AG04450 (cell line): Measurements from ENCODE around the gene RBM45. TPM values are rescaled to one million over a fixed set of nuclear protein-coding genes. Genes with fewer than 3 reads are reported as not detected.

ENCODE experiments used
- CTCF ChIA-PET: fragments of 300-600, 350-600 bp; formaldehyde crosslinking; extraction: SDS; loops from one replicate; lab custom pipeline; 2022; ENCODE audit warnings: antibody characterized with exemption, inconsistent platforms; lab: Charles Lee
- POLR2A ChIA-PET: fragments of 350-600 bp; formaldehyde crosslinking; extraction: SDS; loops from one replicate; lab custom pipeline; 2021; ENCODE audit warnings: antibody characterized with exemption, inconsistent platforms; lab: Yijun Ruan, JAX
- DNase-seq: peaks from one replicate; pipeline ENCODE4 v3.0.0-alpha.2; 2011; ENCODE audit warnings: low read depth, low spot score
- H3K27ac ChIP-seq: one replicate; pipeline ENCODE4 v1.5.1; 2012; ENCODE audit warnings: low read depth, low read length, control low read depth
- H3K27me3 ChIP-seq: one replicate; pipeline ENCODE4 v1.6.0; 2012; ENCODE audit warnings: low read length; ENCODE audit not compliant: control insufficient read depth, insufficient read depth
- H3K4me3 ChIP-seq: 2 replicates; pipeline ENCODE4 v1.5.1; 2011; ENCODE audit warnings: mild to moderate bottlenecking, low read depth, low read length, control low read depth
- H3K9me3 ChIP-seq: 2 replicates; pipeline ENCODE4 v1.5.1; 2012; ENCODE audit warnings: low read length; ENCODE audit not compliant: control insufficient read depth, insufficient read depth
- CTCF ChIP-seq: IDR thresholded peaks from 2 replicates; pipeline ENCODE4 v1.5.1; 2011; ENCODE audit warnings: low read depth, low read length, control low read depth, inconsistent platforms
- polyA plus RNA-seq: library from polyadenylated mRNA; depleted of rRNA; stranded (reverse); fragments of >200 nt; gene quantifications from 2 replicates; pipeline ENCODE4 v1.2.3, GENCODE V29; 2011

The RBM45 gene
- polyA plus RNA-seq, 1 experiment: 21.9 TPM

DNA sequence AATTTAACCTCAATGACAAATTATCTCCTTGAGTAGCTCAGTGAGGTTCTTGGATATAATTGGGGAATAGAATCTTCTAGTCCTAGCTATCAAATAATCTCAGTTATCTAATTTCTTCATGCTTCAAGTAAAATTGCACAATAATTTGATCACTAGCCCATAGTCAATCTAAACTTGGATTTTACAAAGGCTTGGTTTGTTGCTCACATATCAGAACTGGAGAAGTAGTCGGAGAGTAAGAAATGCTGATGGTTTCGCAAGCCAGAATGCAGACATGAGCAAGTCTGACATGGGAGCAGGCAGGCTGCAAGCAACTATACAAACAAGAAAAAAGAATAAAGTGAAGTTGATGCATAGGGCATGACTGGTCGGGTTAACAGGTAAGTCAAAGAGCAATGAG is 28.0 kb upstream of the RBM45 start:
- ChIA-PET POLR2A (no interaction called here), CTCF (interaction anchor here (2.4 kb wide), 1 partner anchor 28 kb away, joined by 12 read pairs; the partner anchor contains the start of gene RBM45)
- no peaks in the 10 kb centered on the region for H3K9me3 ChIP-seq
- H3K27ac ChIP-seq: no peak overlapping the region
- no peak overlapping the region for H3K4me3 ChIP-seq
- H3K27me3 ChIP-seq: no peaks in the 10 kb centered on the region
- no peak for TF ChIP-seq CTCF
- no peak for DNase-seq

DNA sequence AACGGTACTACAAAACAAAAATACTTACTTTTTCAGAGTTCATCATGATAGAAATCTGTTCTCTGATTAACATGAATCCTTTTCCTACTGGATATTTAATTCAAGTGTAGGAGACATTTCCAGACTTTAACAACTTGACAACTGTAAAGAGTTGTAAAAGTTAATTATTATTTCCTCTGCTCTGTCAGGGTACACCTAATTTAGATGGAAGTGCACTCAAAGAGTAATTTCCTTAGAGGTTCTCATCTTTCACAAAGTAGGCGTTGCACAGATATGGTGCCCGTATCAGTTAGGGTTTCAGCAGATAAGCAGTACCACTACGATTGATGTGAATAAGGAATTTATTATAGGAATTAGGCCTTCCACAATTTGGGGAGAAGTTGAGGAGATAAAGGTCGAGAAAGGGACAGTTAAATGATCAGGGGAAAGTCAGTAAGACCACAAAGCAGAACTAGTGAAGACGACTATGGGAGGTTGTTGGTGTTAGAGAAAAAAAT is 23.4 kb upstream of the RBM45 start:
- CTCF ChIA-PET: interaction anchor here (1.8 kb wide), 1 partner anchor 23 kb away, joined by 5 read pairs; the partner anchor contains the start of gene RBM45
- Histone ChIP-seq H3K27ac (no peak overlapping the region), H3K4me3 (no peak overlapping the region), H3K27me3 (no peaks in the 10 kb centered on the region), H3K9me3 (no peaks in the 10 kb centered on the region)
- no peak for TF ChIP-seq CTCF
- no peak for DNase-seq
- POLR2A ChIA-PET: no interaction called here

DNA sequence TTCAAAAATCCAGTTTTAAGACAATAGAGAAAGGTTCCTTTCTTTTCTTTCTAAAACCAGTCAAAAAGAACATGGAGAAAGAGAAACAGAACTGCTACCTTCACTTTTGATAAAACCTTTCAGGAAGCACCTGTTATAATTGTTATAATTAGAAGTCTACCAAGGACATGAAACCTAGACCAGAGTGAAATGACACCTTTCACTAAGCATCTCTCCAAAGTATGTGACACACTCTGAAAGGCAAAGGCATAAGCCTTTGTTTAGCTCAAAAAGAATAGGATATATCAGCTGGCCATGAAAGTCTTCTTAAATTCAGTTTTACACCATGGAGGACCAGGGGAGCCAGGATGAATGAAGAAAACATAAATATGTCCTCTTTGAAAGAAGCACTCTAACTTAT is 18.8 kb upstream of the RBM45 start:
- H3K4me3 ChIP-seq: no peak overlapping the region
- H3K27ac ChIP-seq: no peak overlapping the region
- no peaks in the 10 kb centered on the region for H3K9me3 ChIP-seq
- no peaks in the 10 kb centered on the region for H3K27me3 ChIP-seq
- CTCF ChIA-PET: no interaction called here
- TF ChIP-seq CTCF: no peak
- no peak for DNase-seq
- POLR2A ChIA-PET: no interaction called here

GRCh38 chr2:178101321-178102079 is 10.7 kb upstream of the RBM45 start:
- Histone ChIP-seq H3K4me3 (no peak overlapping the region), H3K27ac (no peak overlapping the region), H3K9me3 (no peaks in the 10 kb centered on the region), H3K27me3 (no peaks in the 10 kb centered on the region)
- DNase-seq: no peak
- ChIA-PET POLR2A (no interaction called here), CTCF (interaction anchor here (0.7 to 2.0 kb wide), 5 partner anchors 8 to 317 kb away, joined by 3 to 17 read pairs (median 3); partner anchors contain the start of gene RBM45)
- TF ChIP-seq CTCF: no peak

GRCh38 chr2:178105566-178105965 is 6.7 kb upstream of the RBM45 start:
- POLR2A ChIA-PET: no interaction called here
- no peak for TF ChIP-seq CTCF
- no peak for DNase-seq
- H3K4me3 ChIP-seq: no peak overlapping the region
- no peak overlapping the region for H3K27ac ChIP-seq
- CTCF ChIA-PET: interaction anchor here (0.9 to 1.9 kb wide), 5 partner anchors 104 to 313 kb away, joined by 3 to 14 read pairs (median 4); no protein-coding TSS in a partner anchor
- H3K27me3 ChIP-seq: no peaks in the 10 kb centered on the region
- no peaks in the 10 kb centered on the region; the same call in 1 of the 2 replicates for H3K9me3 ChIP-seq
